ENCODE data around the gene PLEK.

GRCh38 chr2:68431316-68431972, 66.4 kb downstream of the PLEK start:
- no peak for TF ChIP-seq CTCF (IDR thresholded peaks at IDR 0.05 in 2 of 3, conservative IDR thresholded peaks at IDR 0.05 in 1 of 3; ENCODE audit: insufficient read depth in 2 of 3, low read depth in 1 of 3, low read length in 3 of 3)
- TF ChIP-seq ELF1 (tag; IDR thresholded peaks at IDR 0.05): no peak
- TF ChIP-seq ARID2 (IDR thresholded peaks at IDR 0.05): no peak
- no peak for TF ChIP-seq FOXJ3 (CRISPR knock-in tag; IDR thresholded peaks at IDR 0.05)
- TF ChIP-seq ZHX1 (conservative IDR thresholded peaks at IDR 0.05; ENCODE audit: low read length): no peak
- TF ChIP-seq GATA2 (CRISPR knock-in tag; IDR thresholded peaks at IDR 0.05): no peak
- TF ChIP-seq ZNF197 (CRISPR knock-in tag; IDR thresholded peaks at IDR 0.05; ENCODE audit: low read depth): no peak
